Endothelial cell of umbilical vein (primary cell): ENCODE measurements around the gene CCHCR1.
A peak's percentile ranks its signal among the peaks of the same experiment; 100 is the strongest.
"Not testable (repeated sequence)": the region's sequence is repeated elsewhere in the genome, so short reads cannot be mapped to it uniquely, and the experiment has no call there.

Source experiments
- EZH2 ChIP-seq: IDR thresholded peaks from 2 replicates; pipeline ENCODE4 v1.6.1; 2012; ENCODE audit warnings: borderline replicate concordance, low read depth, mild to moderate bottlenecking, moderate library complexity, low read length, inconsistent platforms; ENCODE audit not compliant: severe bottlenecking
- FOS ChIP-seq: IDR thresholded peaks from 2 replicates; pipeline ENCODE4 v1.6.1; 2011; ENCODE audit warnings: mild to moderate bottlenecking, low read length, moderate library complexity, borderline replicate concordance; ENCODE audit not compliant: insufficient read depth
- GATA2 ChIP-seq: IDR thresholded peaks from 2 replicates; pipeline ENCODE4 v1.7.0; 2011; ENCODE audit warnings: low read depth, mild to moderate bottlenecking, moderate library complexity, mixed read lengths, low read length; ENCODE audit not compliant: insufficient read length, insufficient read depth
- JUN ChIP-seq: IDR thresholded peaks from 2 replicates; pipeline ENCODE4 v1.6.1; 2011; ENCODE audit warnings: borderline replicate concordance, low read depth; ENCODE audit not compliant: insufficient read length, insufficient read depth
- MYC ChIP-seq: IDR thresholded peaks from one replicate; pipeline ENCODE4 v1.6.1; 2011; ENCODE audit warnings: mild to moderate bottlenecking, low read depth, low read length
- POLR2A ChIP-seq: IDR thresholded peaks from 2 replicates; pipeline ENCODE4 v1.6.1; 2012; ENCODE audit warnings: low read depth, mild to moderate bottlenecking, control low read depth, low read length
- POLR2AphosphoS5 ChIP-seq: IDR thresholded peaks from 2 replicates; pipeline ENCODE4 v1.6.1; 2012; ENCODE audit warnings: low read depth, mild to moderate bottlenecking, control low read depth, low read length, moderate library complexity; ENCODE audit not compliant: insufficient read depth
- TF ChIP-seq, protein P1 (sequence below), 2 donors: IDR thresholded peaks; 1 replicate in 1 of 2; 2 replicates in 1 of 2; pipeline ENCODE4 v1.5.1; 2011; ENCODE audit warnings: low read length in 2 of 2, mild to moderate bottlenecking in 2 of 2, moderate library complexity in 2 of 2, control low read depth in 1 of 2, inconsistent platforms in 1 of 2, low read depth in 1 of 2; ENCODE audit not compliant: insufficient read depth in 1 of 2; ENCODE audit errors: extremely low read depth in 1 of 2
- TF ChIP-seq, protein P2 (sequence below): IDR thresholded peaks from 2 replicates; pipeline ENCODE4 v1.6.1; 2011; ENCODE audit not compliant: insufficient read depth, insufficient read length

DNA sequence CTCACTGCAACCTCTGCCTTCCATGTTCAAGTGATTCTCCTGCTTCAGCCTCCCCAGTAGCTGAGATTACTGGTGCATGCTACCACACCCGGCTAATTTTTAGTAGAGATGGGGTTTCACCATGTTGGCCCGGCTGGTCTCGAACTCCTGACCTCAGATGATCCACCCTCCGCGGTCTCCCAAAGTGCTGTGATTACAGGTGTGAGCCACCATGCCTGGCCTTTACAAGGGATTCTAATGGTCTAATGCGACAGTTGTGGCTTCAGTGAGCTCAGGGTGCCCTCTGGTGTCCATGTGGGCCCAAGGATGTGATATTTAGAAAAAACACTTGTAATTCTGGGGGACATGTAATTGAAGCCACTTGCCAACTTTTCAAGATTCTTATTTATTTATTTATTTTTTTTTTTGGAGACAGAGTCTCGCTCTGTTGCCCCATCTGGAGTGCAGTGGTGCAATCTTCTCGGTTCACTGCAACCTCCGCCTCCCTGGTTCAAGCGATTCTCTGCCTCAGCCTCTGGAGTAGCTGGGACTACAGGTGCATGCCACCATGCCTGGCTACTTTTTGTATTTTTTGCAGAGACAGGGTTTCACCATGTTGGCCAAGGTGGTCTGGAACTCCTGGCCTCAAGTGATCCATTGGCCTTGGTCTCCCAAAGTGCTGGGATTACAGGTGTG is 35.0 kb upstream of the CCHCR1 start:
- not testable (repeated sequence) for TF ChIP-seq POLR2A, POLR2AphosphoS5, EZH2, MYC, GATA2, FOS, JUN
- TF ChIP-seq, protein P1, sequence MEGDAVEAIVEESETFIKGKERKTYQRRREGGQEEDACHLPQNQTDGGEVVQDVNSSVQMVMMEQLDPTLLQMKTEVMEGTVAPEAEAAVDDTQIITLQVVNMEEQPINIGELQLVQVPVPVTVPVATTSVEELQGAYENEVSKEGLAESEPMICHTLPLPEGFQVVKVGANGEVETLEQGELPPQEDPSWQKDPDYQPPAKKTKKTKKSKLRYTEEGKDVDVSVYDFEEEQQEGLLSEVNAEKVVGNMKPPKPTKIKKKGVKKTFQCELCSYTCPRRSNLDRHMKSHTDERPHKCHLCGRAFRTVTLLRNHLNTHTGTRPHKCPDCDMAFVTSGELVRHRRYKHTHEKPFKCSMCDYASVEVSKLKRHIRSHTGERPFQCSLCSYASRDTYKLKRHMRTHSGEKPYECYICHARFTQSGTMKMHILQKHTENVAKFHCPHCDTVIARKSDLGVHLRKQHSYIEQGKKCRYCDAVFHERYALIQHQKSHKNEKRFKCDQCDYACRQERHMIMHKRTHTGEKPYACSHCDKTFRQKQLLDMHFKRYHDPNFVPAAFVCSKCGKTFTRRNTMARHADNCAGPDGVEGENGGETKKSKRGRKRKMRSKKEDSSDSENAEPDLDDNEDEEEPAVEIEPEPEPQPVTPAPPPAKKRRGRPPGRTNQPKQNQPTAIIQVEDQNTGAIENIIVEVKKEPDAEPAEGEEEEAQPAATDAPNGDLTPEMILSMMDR (IDR thresholded peaks at IDR 0.05; ENCODE audit: extremely low read depth in 1 of 2, insufficient read depth in 1 of 2, low read depth in 1 of 2, low read length in 2 of 2): peak; percentile 53 to 58
- TF ChIP-seq, protein P2, sequence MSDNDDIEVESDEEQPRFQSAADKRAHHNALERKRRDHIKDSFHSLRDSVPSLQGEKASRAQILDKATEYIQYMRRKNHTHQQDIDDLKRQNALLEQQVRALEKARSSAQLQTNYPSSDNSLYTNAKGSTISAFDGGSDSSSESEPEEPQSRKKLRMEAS: not testable (repeated sequence)
